ENCODE data around the gene SMPD3. TPM values are rescaled to one million over a fixed set of nuclear protein-coding genes. Genes with fewer than 3 reads are reported as not detected.

Gene SMPD3
- total RNA-seq, 2 donors from 2014 or later: 0.19 to 0.23 TPM

GRCh38 chr16:68473358-68474070, 25.2 kb upstream of the SMPD3 start:
- DNase-seq (ENCODE audit: low spot score): no peak
- intact Hi-C loops (cut with DNase I): no loop called here

- no peak for DNase-seq (ENCODE audit: low spot score)
- intact Hi-C loops (cut with DNase I): no loop called here
These were observed 24.3 kb upstream of the SMPD3 start for GRCh38 chr16:68472581-68472980.

GRCh38 chr16:68470461-68471150, 22.3 kb upstream of the SMPD3 start:
- intact Hi-C loops (cut with DNase I): no loop called here
- DNase-seq (ENCODE audit: low spot score): no peak

GRCh38 chr16:68469796-68470460, 21.6 kb upstream of the SMPD3 start:
- no peak for DNase-seq (ENCODE audit: low spot score)
- intact Hi-C loops (cut with DNase I): no loop called here

DNA sequence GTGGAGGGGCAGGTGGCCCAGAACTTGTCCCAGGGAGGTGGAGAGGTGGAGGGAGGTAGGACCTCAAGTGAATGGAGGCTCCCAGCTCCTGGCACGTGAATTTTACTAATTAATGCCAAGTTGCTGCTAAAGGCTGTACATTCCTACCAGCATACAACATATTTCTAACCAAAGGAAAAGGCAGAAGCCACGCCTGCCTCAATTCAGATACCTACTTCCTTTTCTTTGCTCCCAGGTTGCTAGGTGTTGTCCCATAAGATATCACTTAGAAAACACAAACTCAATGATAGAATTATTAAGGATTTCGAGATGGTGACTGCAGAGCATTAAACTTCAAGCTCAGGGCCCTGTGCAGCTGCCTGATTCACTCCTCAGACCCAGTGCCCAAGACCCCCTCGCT, 20.5 kb upstream of the SMPD3 start:
- intact Hi-C loops (cut with DNase I): no loop called here
- DNase-seq (ENCODE audit: low spot score): no peak

DNA sequence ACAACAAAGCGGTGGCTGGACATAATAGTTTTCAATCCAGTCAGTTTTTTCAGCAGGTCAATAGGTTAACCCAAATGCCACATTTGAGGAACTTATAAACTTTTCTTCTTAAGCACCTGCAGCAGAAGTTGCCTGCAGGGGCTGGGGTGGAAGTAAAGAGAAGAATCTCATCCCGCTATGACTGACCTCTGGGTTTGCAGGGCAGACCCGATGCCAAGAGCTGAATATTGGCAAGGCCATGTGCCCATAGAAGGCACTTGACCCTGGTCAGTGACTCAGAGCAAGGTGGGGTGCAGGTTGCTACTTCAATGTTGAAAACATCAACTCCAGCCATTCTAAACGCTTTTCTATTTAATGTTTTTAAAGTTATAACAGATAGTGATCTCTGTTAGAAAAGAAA, 17.9 kb upstream of the SMPD3 start:
- intact Hi-C loops (cut with DNase I): no loop called here
- DNase-seq (ENCODE audit: low spot score): no peak

DNA sequence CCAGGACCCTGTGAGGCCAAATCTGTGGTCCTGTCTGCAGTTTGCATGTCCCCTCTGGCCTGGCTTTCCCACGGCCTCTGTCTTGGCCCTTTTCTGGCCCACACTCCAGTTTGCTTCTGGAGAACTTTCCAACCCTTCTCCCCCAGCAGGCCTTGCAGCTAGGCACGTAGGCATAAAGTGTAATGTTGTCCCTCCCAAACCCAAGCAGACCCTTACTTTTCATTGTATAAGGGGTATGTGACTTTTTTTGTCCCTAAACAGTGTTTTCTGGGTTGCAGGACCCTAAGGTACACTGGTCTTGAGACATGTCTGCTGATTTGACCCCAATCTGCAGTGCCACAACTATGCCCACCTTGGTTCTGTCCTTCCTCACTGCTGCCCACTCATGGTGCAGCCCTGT, 15.6 kb upstream of the SMPD3 start:
- intact Hi-C loops (cut with DNase I): no loop called here
- DNase-seq (ENCODE audit: low spot score): no peak

- intact Hi-C loops (cut with DNase I): no loop called here
- no peak for DNase-seq (ENCODE audit: low spot score)
These were observed 11.8 kb upstream of the SMPD3 start for GRCh38 chr16:68460067-68460466.

- no peak for DNase-seq (ENCODE audit: low spot score)
- intact Hi-C loops (cut with DNase I): no loop called here
These were observed 11.1 kb upstream of the SMPD3 start for GRCh38 chr16:68459457-68459856.

GRCh38 chr16:68458551-68458950, 10.2 kb upstream of the SMPD3 start:
- no peak for DNase-seq (ENCODE audit: low spot score)

GRCh38 chr16:68458101-68458500, 9.8 kb upstream of the SMPD3 start:
- intact Hi-C loops (cut with DNase I): no loop called here
- DNase-seq (ENCODE audit: low spot score): no peak

More at GRCh38 chr16:68458551-68458950, 10.2 kb upstream of the SMPD3 start:
- intact Hi-C loops (cut with DNase I): no loop called here

DNA sequence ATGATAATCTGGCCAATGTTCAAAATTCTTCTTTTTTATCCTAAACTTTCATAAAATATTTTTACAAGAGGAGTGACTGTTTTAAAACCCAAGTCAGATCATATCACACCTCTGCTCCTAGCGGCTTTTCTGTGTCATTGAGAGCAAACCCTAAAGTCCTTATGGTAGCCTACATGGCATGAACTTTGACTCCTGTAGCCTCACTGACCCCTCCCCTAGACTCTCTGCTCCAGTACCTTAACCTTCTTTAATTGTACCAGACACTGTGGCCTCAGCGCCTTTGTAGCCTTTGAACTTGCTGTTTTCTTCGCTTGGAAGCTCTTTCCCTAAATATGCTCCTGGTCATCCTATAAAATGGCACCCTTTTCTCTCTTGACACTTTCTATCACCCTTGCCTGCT, 7.3 kb upstream of the SMPD3 start:
- intact Hi-C loops (cut with DNase I): no loop called here
- no peak for DNase-seq (ENCODE audit: low spot score)

DNA sequence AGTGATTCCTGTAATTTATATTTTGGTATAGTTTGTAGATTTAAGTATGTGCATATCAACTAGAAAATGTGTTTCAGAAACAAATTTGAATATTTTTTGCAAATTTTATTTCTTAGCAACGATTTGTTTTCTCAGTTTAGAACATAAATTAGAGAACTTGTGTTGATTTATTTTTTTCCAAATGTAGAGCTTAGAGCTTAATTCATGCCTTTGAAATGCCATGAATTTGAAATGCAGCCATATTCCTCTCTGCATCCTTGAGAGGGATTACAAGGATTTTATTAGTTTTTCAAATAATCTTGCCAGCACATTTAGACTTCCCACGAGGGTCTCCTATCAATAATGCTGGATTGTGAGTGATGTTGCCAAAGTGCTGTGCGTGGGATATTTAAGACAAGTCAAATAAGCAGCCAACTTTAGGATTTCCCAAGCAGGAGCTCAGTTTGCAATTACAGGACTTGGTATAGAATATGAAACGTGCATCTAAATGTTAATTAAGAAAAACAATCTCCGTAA, 6.7 kb upstream of the SMPD3 start:
- DNase-seq (ENCODE audit: low spot score): no peak
- intact Hi-C loops (cut with DNase I): no loop called here

- intact Hi-C loops (cut with DNase I): no loop called here
- DNase-seq (ENCODE audit: low spot score): no peak
These were observed 5.5 kb upstream of the SMPD3 start for GRCh38 chr16:68453816-68454215.

DNA sequence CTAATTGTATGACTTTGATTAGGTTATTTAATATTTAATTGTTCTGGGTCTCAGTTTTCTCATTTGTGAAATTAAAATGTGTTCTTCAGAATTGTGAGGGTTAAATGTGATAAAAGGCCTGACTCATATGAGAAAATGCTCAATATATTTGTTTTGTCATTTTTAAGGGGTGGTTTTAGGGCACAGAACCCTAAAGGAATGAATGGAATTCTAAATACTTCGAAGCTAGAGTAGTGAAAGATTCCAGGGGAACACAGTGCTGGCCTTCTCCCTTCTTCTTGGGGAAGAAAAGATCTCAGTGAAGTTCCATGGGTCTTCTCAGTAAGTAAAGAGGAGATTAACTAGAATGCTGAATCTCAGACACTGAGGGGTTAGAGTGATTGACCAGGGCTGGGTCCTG, 3.9 kb upstream of the SMPD3 start:
- intact Hi-C loops (cut with DNase I): no loop called here
- DNase-seq (ENCODE audit: low spot score): no peak

DNA sequence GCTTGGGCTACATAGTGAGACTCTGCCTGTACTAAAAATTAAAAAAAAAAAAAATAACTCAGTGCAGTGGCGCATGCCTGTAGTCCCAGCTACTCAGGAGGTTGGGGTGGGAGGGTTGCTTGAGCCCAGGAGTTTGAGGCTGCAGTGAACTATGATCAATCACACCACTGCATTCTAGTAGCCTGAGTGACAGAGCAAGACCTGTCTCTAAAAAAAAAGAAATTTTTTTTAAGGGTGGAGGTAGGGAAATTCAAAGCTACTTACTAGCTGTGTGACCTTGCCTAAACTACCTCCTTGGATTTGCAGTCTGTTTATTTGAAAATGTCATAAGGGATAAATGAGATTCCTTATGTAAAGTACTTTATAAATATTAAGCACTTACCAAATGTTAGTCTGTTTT, 3.4 kb upstream of the SMPD3 start:
- DNase-seq (ENCODE audit: low spot score): no peak
- intact Hi-C loops (cut with DNase I): no loop called here

DNA sequence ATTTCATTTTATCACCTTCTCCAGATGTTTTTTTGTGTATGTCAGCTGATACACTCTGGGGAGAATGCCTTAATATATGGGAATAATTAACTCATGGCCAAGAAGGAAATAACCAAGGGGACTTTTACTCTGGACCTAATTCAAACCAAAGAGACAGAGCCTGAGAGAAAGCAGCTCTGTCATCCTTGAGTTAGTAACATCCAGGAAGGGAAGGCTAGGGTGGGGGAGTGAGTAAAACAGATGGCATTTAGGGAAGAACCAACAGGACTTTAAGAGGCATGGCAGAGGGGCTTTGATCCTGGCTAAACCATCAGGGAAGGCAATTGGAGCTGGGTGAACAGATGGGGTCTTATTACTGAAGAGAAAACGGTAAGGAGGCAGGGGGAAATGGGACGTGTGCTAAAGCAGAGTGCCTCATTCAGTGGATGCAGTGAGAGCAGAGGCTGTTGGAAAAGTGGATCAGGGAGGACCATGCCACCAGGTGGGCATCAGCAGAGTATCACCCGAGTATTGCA, 2.5 kb upstream of the SMPD3 start:
- no peak for DNase-seq (ENCODE audit: low spot score)
- intact Hi-C loops (cut with DNase I): no loop called here

DNA sequence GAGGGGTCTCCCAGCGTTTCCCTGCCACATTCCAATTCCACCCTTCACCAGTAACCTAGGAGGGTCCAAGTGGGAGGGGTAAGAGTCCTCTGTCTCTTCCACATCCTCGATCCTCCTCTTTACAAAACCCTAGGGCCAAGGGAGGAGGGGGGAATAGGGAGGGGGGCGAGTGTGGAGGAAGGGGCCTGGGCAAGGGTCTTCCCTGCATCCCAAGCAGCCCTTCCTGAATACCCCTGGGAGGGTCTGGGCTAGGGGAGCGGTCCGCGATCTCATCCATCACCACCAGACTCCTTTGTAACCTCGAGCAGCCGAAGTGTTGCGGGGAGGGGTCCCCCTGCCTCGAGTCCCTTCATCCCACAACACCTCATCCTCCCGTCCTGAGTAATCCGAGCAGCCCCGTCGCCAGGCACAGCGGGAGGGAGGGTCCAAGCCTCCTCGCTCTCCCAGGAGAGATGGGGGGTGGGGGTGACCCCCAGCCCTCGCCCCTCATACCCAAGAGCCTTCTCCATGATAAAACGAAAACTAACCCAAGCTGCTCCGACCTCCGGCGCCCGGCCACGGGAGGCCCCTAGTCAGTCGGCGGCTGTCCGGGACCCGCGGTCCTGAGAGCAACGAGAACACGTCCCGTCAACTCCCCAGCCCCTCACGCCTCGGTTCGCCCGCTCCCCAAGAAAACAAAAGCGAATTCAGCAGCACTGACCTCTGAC, 502 bp downstream of the SMPD3 start:
- intact Hi-C loops (cut with DNase I): no loop called here
- DNase-seq (ENCODE audit: low spot score): no peak

Measured in posterior vena cava (tissue), 2 donors.